A673 (cell line): ENCODE results near the gene FLNC. TPM values are rescaled to one million over a fixed set of nuclear protein-coding genes. Genes with fewer than 3 reads are reported as not detected.

Experiments used
- BruUV-seq: library from RNA; stranded (reverse); fragments of 400-500 nt; replicated peaks from 2 replicates; lab custom pipeline; 2021; lab: Mats Ljungman, UMichigan
- CTCF ChIA-PET: fragments of 300-600 bp; sonication (Branson Sonifier 250); formaldehyde crosslinking; loops from one replicate; lab custom pipeline; 2022; ENCODE audit warnings: antibody characterized with exemption; lab: Charles Lee
- POLR2A ChIA-PET: fragments of 300-600 bp; sonication (Branson Sonifier 250); formaldehyde crosslinking; loops from one replicate; lab custom pipeline; 2022; ENCODE audit warnings: antibody characterized with exemption; ENCODE audit not compliant: low non-redundant PET; lab: Charles Lee
- DNase-seq: peaks from one replicate; pipeline ENCODE4 v3.0.0-alpha.2; 2015; ENCODE audit warnings: low spot score
- H3K27ac ChIP-seq: fragments of 200-600 bp; sonication (generic); 2 replicates; pipeline ENCODE4 v1.5.1; 2016; ENCODE audit warnings: mixed run types, low read depth, mild to moderate bottlenecking, mixed read lengths, antibody characterized with exemption, low read length; ENCODE audit not compliant: poor library complexity, severe bottlenecking
- H3K27me3 ChIP-seq: fragments of 200-600 bp; sonication (generic); replicated peaks from 2 replicates; pipeline ENCODE4 v1.6.1; 2017; ENCODE audit warnings: mixed run types, low read depth, mild to moderate bottlenecking, mixed read lengths, antibody characterized with exemption, low read length; ENCODE audit not compliant: insufficient read depth, poor library complexity
- H3K36me3 ChIP-seq: fragments of 200-600 bp; sonication (generic); 2 replicates; pipeline ENCODE4 v1.6.1; 2016; ENCODE audit warnings: mixed run types, mild to moderate bottlenecking, mixed read lengths, antibody characterized with exemption, low read length; ENCODE audit not compliant: insufficient read depth, poor library complexity, severe bottlenecking
- H3K4me1 ChIP-seq: fragments of 200-600 bp; sonication (generic); 2 replicates; pipeline ENCODE4 v1.6.1; 2017; ENCODE audit warnings: mixed run types, mild to moderate bottlenecking, mixed read lengths, antibody characterized with exemption, low read length; ENCODE audit not compliant: insufficient read depth, poor library complexity, severe bottlenecking
- H3K4me3 ChIP-seq: fragments of 200-600 bp; sonication (generic); 2 replicates; pipeline ENCODE4 v1.5.1; 2016; ENCODE audit warnings: low read depth, mixed run types, mild to moderate bottlenecking, mixed read lengths, low read length; ENCODE audit not compliant: poor library complexity, severe bottlenecking
- H3K9me3 ChIP-seq: fragments of 200-600 bp; sonication (generic); 2 replicates; pipeline ENCODE4 v1.6.1; 2016; ENCODE audit warnings: mixed run types, low read depth, mild to moderate bottlenecking, mixed read lengths, antibody characterized with exemption, low read length; ENCODE audit not compliant: poor library complexity, severe bottlenecking
- CTCF ChIP-seq: fragments of 300-800, 200-600 bp; sonication (generic); conservative IDR thresholded peaks from 2 replicates; pipeline ENCODE4 v1.5.1; 2017; ENCODE audit warnings: low read depth, mild to moderate bottlenecking, antibody characterized with exemption, low read length, moderate library complexity, mixed read lengths
- EZH2 ChIP-seq: fragments of 200-600 bp; sonication (generic); IDR thresholded peaks from 2 replicates; pipeline ENCODE4 v1.6.1; 2017; ENCODE audit warnings: borderline replicate concordance, low read depth, mild to moderate bottlenecking, mixed read lengths, antibody characterized with exemption, low read length; ENCODE audit not compliant: poor library complexity, severe bottlenecking
- intact Hi-C: fragments of 100-400 bp; cut with micrococcal nuclease; formaldehyde crosslinking; loops from one replicate; pipeline ENCODE4 v1.10.0; 2022; ENCODE audit not compliant: unreplicated experiment
- total RNA-seq: library from RNA; stranded (reverse); gene quantifications from 2 replicates; pipeline ENCODE4 v1.2.3, GENCODE V29; 2021

Gene FLNC
- total RNA-seq, 1 experiment from 2014 or later = 6.5 TPM

GRCh38 chr7:128879939-128880746 lies 49.9 kb downstream of the FLNC start:
- intact Hi-C loops = loop anchor here (2.0 to 10.0 kb wide), 3 partner anchors 85 to 403 kb away; partner anchors contain the start of genes CCDC136 and METTL2B
- H3K4me1 ChIP-seq = no peaks in the 10 kb centered on the region
- H3K9me3 ChIP-seq = no peaks in the 10 kb centered on the region
- H3K4me3 ChIP-seq = no peak overlapping the region
- POLR2A ChIA-PET = no interaction called here
- H3K27ac ChIP-seq = no peak overlapping the region
- peak; percentile 78 for DNase-seq
- TF ChIP-seq EZH2 (no peak), CTCF (peak; percentile 77)
- CTCF ChIA-PET = interaction anchor here (1.0 to 1.3 kb wide), 2 partner anchors 272 to 453 kb away, joined by 4 read pairs; no protein-coding TSS in a partner anchor
- no peaks in the 10 kb centered on the region for H3K36me3 ChIP-seq
- BruUV-seq = no TSS peak
- no peaks in the 10 kb centered on the region for H3K27me3 ChIP-seq

GRCh38 chr7:128880791-128881457 lies 50.7 kb downstream of the FLNC start:
- Histone ChIP-seq H3K4me3 (no peak overlapping the region), H3K27me3 (no peaks in the 10 kb centered on the region), H3K36me3 (no peaks in the 10 kb centered on the region), H3K4me1 (no peaks in the 10 kb centered on the region), H3K9me3 (no peaks in the 10 kb centered on the region), H3K27ac (no peak overlapping the region)
- TF ChIP-seq EZH2 (no peak), CTCF (no peak)
- no TSS peak for BruUV-seq
- intact Hi-C loops = loop anchor here (2.0 to 10.0 kb wide), 3 partner anchors 86 to 404 kb away; partner anchors contain the start of genes CCDC136 and METTL2B
- POLR2A ChIA-PET = no interaction called here
- CTCF ChIA-PET = interaction anchor here (0.6 kb wide), 1 partner anchor 1094 kb away, joined by 6 read pairs; no protein-coding TSS in a partner anchor
- no peak for DNase-seq

GRCh38 chr7:128881458-128882125 lies 51.4 kb downstream of the FLNC start:
- CTCF ChIA-PET = interaction anchor here (0.6 kb wide), 1 partner anchor 1094 kb away, joined by 6 read pairs; no protein-coding TSS in a partner anchor
- no TSS peak for BruUV-seq
- no peaks in the 10 kb centered on the region for H3K9me3 ChIP-seq
- H3K27me3 ChIP-seq = no peaks in the 10 kb centered on the region
- no peak for DNase-seq
- H3K36me3 ChIP-seq = no peaks in the 10 kb centered on the region
- H3K4me1 ChIP-seq = no peaks in the 10 kb centered on the region
- TF ChIP-seq CTCF = no peak
- TF ChIP-seq EZH2 = no peak
- POLR2A ChIA-PET = no interaction called here
- intact Hi-C loops = loop anchor here (2.0 to 10.0 kb wide), 3 partner anchors 87 to 404 kb away; partner anchors contain the start of genes CCDC136 and METTL2B
- no peak overlapping the region for H3K27ac ChIP-seq
- H3K4me3 ChIP-seq = no peak overlapping the region
